HG03521 (cell line): ENCODE measurements around the gene NECTIN1.

ENCODE experiments used
- ATAC-seq: cut with Tn5 transposase; IDR thresholded peaks from one replicate; pipeline ENCODE4 v1.9.1; 2021; ENCODE audit warnings: mild to moderate bottlenecking, moderate library complexity; ENCODE audit not compliant: unreplicated experiment

The NECTIN1 gene

DNA sequence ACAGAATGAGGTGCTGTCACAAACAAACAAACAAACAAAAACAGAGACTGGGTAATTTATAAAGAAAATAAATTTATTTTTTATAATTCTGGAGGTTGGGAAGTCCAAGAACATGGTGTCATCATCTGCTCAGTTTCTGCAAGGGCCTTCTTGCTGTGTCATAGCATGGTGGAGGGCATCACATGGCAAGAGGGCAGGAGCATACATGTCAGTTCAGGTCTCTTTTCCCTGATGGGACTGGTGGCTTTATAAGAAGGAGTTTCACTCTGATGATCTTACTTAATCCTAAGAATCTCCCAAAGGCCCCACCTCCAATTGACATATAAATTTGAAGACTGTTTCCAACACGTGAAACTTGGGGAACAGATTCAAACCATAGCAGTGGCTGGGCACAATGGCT is 135.7 kb downstream of the NECTIN1 start:
- no peak for ATAC-seq

DNA sequence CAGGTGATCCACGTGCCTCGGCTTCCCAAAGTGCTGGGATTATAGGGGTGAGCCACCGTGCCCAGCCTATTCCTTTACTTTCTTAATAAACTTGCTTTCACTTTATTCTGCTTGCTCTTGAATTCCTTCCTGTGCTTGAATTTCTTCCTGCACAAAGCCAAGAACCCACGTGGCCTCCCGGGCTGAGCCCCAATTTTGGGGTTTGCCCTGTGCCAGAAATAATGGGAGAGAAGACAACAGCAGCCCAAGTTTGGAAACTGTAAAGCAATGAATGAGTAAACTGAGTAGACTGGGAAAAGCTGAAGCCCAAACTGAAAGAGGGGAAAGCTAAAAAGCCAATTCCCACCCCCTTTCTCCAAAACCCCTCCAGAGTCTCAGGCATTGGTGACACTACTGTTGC is 136.4 kb downstream of the NECTIN1 start:
- ATAC-seq = no peak

DNA sequence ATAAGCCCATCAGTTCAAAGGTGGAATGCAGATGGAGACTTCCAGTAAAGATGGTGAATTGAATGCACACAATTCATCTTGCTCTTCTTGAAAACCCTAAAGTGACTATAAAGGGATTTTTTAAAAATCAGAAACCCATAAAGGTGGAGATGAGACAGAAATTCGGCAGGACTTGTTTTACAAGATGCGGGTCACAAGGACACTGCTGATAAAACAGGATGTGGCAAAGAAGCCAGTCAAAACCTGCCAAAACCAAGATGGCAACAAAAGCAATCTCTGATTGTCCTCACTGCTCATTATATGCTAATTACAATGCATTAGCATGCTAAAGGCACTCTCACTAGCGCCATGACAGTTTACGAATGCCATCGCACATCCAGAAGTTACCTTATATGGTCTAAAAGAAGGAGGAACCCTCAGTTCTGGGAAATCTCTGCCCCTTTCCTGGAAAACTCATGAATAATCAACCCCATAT is 137.1 kb downstream of the NECTIN1 start:
- ATAC-seq = no peak

DNA sequence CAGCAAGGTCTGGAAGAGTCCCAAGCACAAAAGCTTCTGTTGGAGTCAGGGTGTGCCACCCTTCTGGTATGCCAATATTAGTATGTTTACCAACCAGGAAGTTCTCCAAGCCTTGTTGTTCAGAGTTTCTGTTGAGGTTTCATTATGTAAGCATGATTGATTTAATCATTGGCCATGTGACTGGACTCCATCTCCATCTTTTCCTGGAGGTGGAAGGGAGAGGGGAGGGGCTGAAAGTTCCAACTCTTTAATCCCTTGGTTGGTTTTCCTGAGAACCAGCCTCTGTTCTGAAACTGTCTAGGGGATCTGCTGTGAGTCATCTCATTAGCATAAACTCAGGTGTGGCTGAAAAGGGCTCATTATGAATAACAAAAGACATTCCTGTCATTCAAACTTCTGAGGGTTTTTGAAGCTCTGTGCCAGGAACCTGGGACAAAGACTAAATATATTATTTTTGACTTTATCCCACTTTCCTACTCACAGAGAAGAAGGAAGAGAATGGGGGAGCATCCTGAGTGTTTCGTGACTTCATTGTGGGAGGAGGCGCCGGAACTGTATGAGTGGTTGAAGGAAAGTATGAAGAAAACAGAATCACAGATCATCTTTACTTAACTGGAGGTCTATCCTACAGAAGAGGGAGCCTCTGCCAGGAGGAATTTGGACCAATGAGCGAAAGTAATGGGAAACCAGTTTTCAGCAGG is 138.2 kb downstream of the NECTIN1 start:
- no peak for ATAC-seq

DNA sequence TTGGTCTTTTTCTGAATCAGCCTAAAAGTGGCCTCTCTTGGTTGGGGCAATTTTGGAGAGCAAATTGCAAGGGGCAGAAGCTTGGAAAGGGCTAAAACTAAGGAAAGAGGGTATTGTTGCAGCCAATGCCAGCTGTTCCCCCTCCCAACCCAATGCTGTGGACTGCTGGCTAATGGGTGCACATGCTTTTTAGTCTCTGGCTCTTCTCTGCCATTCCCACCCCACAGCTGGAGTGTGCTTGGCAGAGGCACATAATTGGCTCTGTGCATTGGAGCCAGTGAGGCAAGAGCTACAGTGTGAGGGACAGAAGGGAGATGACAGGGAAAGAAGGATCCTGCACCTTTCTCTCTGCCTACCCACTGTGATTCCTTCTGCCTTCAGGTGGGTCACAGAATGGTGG is 140.0 kb downstream of the NECTIN1 start:
- ATAC-seq = no peak
